HUES6 (cell line): ENCODE results near the gene SLC41A3.
"Not testable (repeated sequence)": the region's sequence is repeated elsewhere in the genome, so short reads cannot be mapped to it uniquely, and the experiment has no call there.

Experiments
- H3K27ac ChIP-seq: 2 replicates; pipeline ENCODE4 v1.7.0; 2013; ENCODE audit warnings: low read depth, mild to moderate bottlenecking, low read length, inconsistent platforms
- H3K27me3 ChIP-seq: 2 replicates; pipeline ENCODE4 v1.6.1; 2013; ENCODE audit warnings: low read length; ENCODE audit not compliant: control insufficient read depth, insufficient read depth
- H3K36me3 ChIP-seq: 2 replicates; pipeline ENCODE4 v1.6.1; 2013; ENCODE audit warnings: low read length; ENCODE audit not compliant: control insufficient read depth, insufficient read depth
- H3K4me1 ChIP-seq: 2 replicates; pipeline ENCODE4 v1.6.1; 2013; ENCODE audit warnings: low read length; ENCODE audit not compliant: control insufficient read depth, insufficient read depth
- H3K4me3 ChIP-seq: 2 replicates; pipeline ENCODE4 v1.5.1; 2013; ENCODE audit warnings: low read depth, low read length
- H3K9ac ChIP-seq: one replicate; pipeline ENCODE4 v1.6.1; 2013; ENCODE audit warnings: mild to moderate bottlenecking, low read length
- H3K9me3 ChIP-seq: 2 replicates; pipeline ENCODE4 v1.6.1; 2013; ENCODE audit warnings: low read depth, low read length; ENCODE audit not compliant: control insufficient read depth, insufficient read depth

The SLC41A3 gene

GRCh38 chr3:125977104-125977503, 106.8 kb downstream of the SLC41A3 start:
- not testable (repeated sequence) for H3K36me3 ChIP-seq, H3K4me3 ChIP-seq, H3K9me3 ChIP-seq, H3K27ac ChIP-seq, H3K4me1 ChIP-seq, H3K9ac ChIP-seq, H3K27me3 ChIP-seq

GRCh38 chr3:125976003-125976390, 107.9 kb downstream of the SLC41A3 start:
- peaks cover 14% of the 10 kb centered on the region for H3K27me3 ChIP-seq
- not testable (repeated sequence) for H3K9ac ChIP-seq, H3K36me3 ChIP-seq, H3K9me3 ChIP-seq, H3K4me1 ChIP-seq, H3K4me3 ChIP-seq, H3K27ac ChIP-seq

GRCh38 chr3:125975245-125976002, 108.5 kb downstream of the SLC41A3 start:
- not testable (repeated sequence) for H3K27ac ChIP-seq, H3K9me3 ChIP-seq, H3K9ac ChIP-seq, H3K4me1 ChIP-seq, H3K4me3 ChIP-seq, H3K36me3 ChIP-seq
- peaks cover 19% of the 10 kb centered on the region for H3K27me3 ChIP-seq

- not testable (repeated sequence) for H3K9me3 ChIP-seq, H3K4me1 ChIP-seq, H3K27ac ChIP-seq, H3K36me3 ChIP-seq, H3K9ac ChIP-seq
- peaks cover 38% of the 10 kb centered on the region for H3K27me3 ChIP-seq
- peak overlapping the region; percentile 61 for H3K4me3 ChIP-seq
These were observed 111.7 kb downstream of the SLC41A3 start for GRCh38 chr3:125971997-125972944.

GRCh38 chr3:125968701-125969592, 115.0 kb downstream of the SLC41A3 start, which contains the start of gene ROPN1B:
TSS of gene ROPN1B (plus strand) at chr3:125969178. CDS start at chr3:125972055, 2,877 bp downstream.
- not testable (repeated sequence) for H3K9ac ChIP-seq

GRCh38 chr3:125968121-125968520, 115.8 kb downstream of the SLC41A3 start:
- H3K4me1 ChIP-seq, H3K4me3 ChIP-seq, H3K27ac ChIP-seq, H3K36me3 ChIP-seq, H3K9ac ChIP-seq, H3K9me3 ChIP-seq: not testable (repeated sequence)
- H3K27me3 ChIP-seq: peaks cover 80% of the 10 kb centered on the region

More at GRCh38 chr3:125968701-125969592, 115.0 kb downstream of the SLC41A3 start, which contains the start of gene ROPN1B:
- not testable (repeated sequence) for H3K4me1 ChIP-seq, H3K9me3 ChIP-seq, H3K4me3 ChIP-seq, H3K27ac ChIP-seq, H3K36me3 ChIP-seq
- peaks cover 72% of the 10 kb centered on the region for H3K27me3 ChIP-seq

GRCh38 chr3:125967156-125967555, 116.8 kb downstream of the SLC41A3 start:
- H3K27ac ChIP-seq: no peak overlapping the region
- H3K9me3 ChIP-seq: no peaks in the 10 kb centered on the region
- H3K27me3 ChIP-seq: peaks cover 85% of the 10 kb centered on the region
- no peaks in the 10 kb centered on the region for H3K36me3 ChIP-seq
- H3K9ac ChIP-seq: no peak overlapping the region
- H3K4me3 ChIP-seq: no peak overlapping the region
- no peaks in the 10 kb centered on the region for H3K4me1 ChIP-seq

GRCh38 chr3:125965505-125965904, 118.4 kb downstream of the SLC41A3 start:
- Histone ChIP-seq H3K9me3 (no peaks in the 10 kb centered on the region), H3K27me3 (peaks cover 71% of the 10 kb centered on the region), H3K9ac (no peak overlapping the region), H3K4me3 (no peak overlapping the region), H3K4me1 (no peaks in the 10 kb centered on the region), H3K27ac (no peak overlapping the region), H3K36me3 (no peaks in the 10 kb centered on the region)

GRCh38 chr3:125963834-125964233, 120.1 kb downstream of the SLC41A3 start:
- not testable (repeated sequence) for H3K4me1 ChIP-seq, H3K9ac ChIP-seq, H3K36me3 ChIP-seq, H3K27ac ChIP-seq, H3K9me3 ChIP-seq, H3K4me3 ChIP-seq
- peaks cover 62% of the 10 kb centered on the region for H3K27me3 ChIP-seq

GRCh38 chr3:125961289-125961589, 122.7 kb downstream of the SLC41A3 start:
- Histone ChIP-seq H3K4me1 (no peaks in the 10 kb centered on the region), H3K4me3 (no peak overlapping the region), H3K27me3 (peaks cover 47% of the 10 kb centered on the region), H3K9ac (no peak overlapping the region), H3K36me3 (no peaks in the 10 kb centered on the region), H3K27ac (no peak overlapping the region), H3K9me3 (no peaks in the 10 kb centered on the region)
